B cell (primary cell): ENCODE measurements around the gene SEL1L. TPM values are rescaled to one million over a fixed set of nuclear protein-coding genes. Genes with fewer than 3 reads are reported as not detected.
A peak's percentile ranks its signal among the peaks of the same experiment; 100 is the strongest.

Experiments
- ATAC-seq: fragments of 200-7000 bp; cut with Tn5 transposase; one replicate; pipeline ENCODE4 v1.10.0; 2021; ENCODE audit warnings: low read depth, mild to moderate bottlenecking, moderate number of reproducible peaks, moderate library complexity
- CTCF ChIA-PET: fragments of 350-600 bp; sonication (Branson Sonifier 250); formaldehyde crosslinking; loops from one replicate; lab custom pipeline; 2021; ENCODE audit warnings: antibody characterized with exemption, inconsistent platforms; lab: Charles Lee
- POLR2A ChIA-PET: fragments of 350-600 bp; sonication (Branson Sonifier 250); formaldehyde crosslinking; loops from one replicate; lab custom pipeline; 2021; ENCODE audit warnings: antibody characterized with exemption; lab: Charles Lee
- DNase-seq: peaks from one replicate; pipeline ENCODE4 v3.0.0; 2013
- H2AFZ ChIP-seq: 2 replicates; pipeline ENCODE4 v1.6.1; 2012; ENCODE audit warnings: mild to moderate bottlenecking, low read depth, low read length; ENCODE audit not compliant: insufficient read depth, poor library complexity, severe bottlenecking
- H3K27ac ChIP-seq, 2 donors: 1 replicate in 1 of 2; 2 replicates in 1 of 2; pipeline ENCODE4 v1.5.1; 2012 to 2013; ENCODE audit warnings: low read length in 2 of 2, mild to moderate bottlenecking in 2 of 2, moderate library complexity in 1 of 2
- H3K27me3 ChIP-seq, 4 experiments: fragments of 200-600 bp in 1 of 4; sonication (generic) in 1 of 4; replicated peaks in 1 of 4; 1 replicate in 2 of 4; 2 replicates in 2 of 4; pipeline versions ENCODE4 v1.6.1 to v1.7.0; 2013 to 2016; ENCODE audit warnings: low read length in 3 of 4, mild to moderate bottlenecking in 2 of 4, mixed read lengths in 1 of 4, moderate library complexity in 1 of 4; ENCODE audit not compliant: insufficient read depth in 4 of 4, control insufficient read depth in 3 of 4; ENCODE audit errors: control extremely low read depth in 1 of 4
- H3K36me3 ChIP-seq, 2 experiments: replicated peaks in 1 of 2; 1 replicate in 1 of 2; 2 replicates in 1 of 2; pipeline versions ENCODE4 v1.6.1 to v1.7.1; 2013; ENCODE audit warnings: low read length in 1 of 2; ENCODE audit not compliant: insufficient read depth in 2 of 2, control insufficient read depth in 1 of 2; ENCODE audit errors: control extremely low read depth in 1 of 2, extremely low read depth in 1 of 2
- H3K4me1 ChIP-seq, 2 donors: fragments of 200-600 bp in 1 of 2; sonication (generic) in 1 of 2; 1 replicate in 1 of 2; 2 replicates in 1 of 2; pipeline versions ENCODE4 v1.5.1 to v1.6.1; 2013 to 2017; ENCODE audit warnings: low read length in 2 of 2; ENCODE audit not compliant: control insufficient read depth in 2 of 2, insufficient read depth in 2 of 2
- H3K4me2 ChIP-seq: replicated peaks from 2 replicates; pipeline ENCODE3; 2012; ENCODE audit warnings: mild to moderate bottlenecking, low read depth, low read length; ENCODE audit not compliant: poor library complexity, severe bottlenecking
- H3K4me3 ChIP-seq, 5 experiments: fragments of 200-600 bp in 1 of 5; sonication (generic) in 1 of 5; 1 replicate in 3 of 5; 2 replicates in 2 of 5; pipeline versions ENCODE4 v1.5.1 to v1.7.0; 2011 to 2016; ENCODE audit warnings: low read length in 4 of 5, mild to moderate bottlenecking in 4 of 5, low read depth in 2 of 5, control low read depth in 1 of 5, moderate library complexity in 1 of 5; ENCODE audit not compliant: insufficient read depth in 1 of 5; ENCODE audit errors: control extremely low read depth in 1 of 5, extremely low read depth in 1 of 5
- H3K79me2 ChIP-seq: fragments of 200-600 bp; sonication (generic); one replicate; pipeline ENCODE4 v1.6.0; 2016; ENCODE audit warnings: low read length; ENCODE audit not compliant: control insufficient read depth, insufficient read depth
- H3K9ac ChIP-seq: fragments of 200-600 bp; sonication (generic); 2 replicates; pipeline ENCODE4 v1.6.1; 2017; ENCODE audit warnings: mild to moderate bottlenecking, low read length, moderate library complexity
- H3K9me3 ChIP-seq, 3 donors: one replicate each; pipeline versions ENCODE4 v1.6.1 to v1.7.1; 2013; ENCODE audit warnings: low read length in 2 of 3; ENCODE audit not compliant: control insufficient read depth in 2 of 3, insufficient read depth in 1 of 3; ENCODE audit errors: control extremely low read depth in 1 of 3
- H4K20me1 ChIP-seq: 2 replicates; pipeline ENCODE4 v1.6.0; 2012; ENCODE audit warnings: mild to moderate bottlenecking, low read length; ENCODE audit not compliant: insufficient read depth, control insufficient read depth, poor library complexity, severe bottlenecking
- H3K27ac Mint-ChIP-seq: one replicate; pipeline ENCODE4 v1.8.0; 2021; ENCODE audit warnings: mixed read lengths
- H3K27me3 Mint-ChIP-seq: one replicate; pipeline ENCODE4 v1.8.0; 2021; ENCODE audit warnings: mixed read lengths
- H3K4me1 Mint-ChIP-seq: one replicate; pipeline ENCODE4 v1.8.0; 2021; ENCODE audit warnings: mixed read lengths
- H3K4me3 Mint-ChIP-seq: one replicate; pipeline ENCODE4 v1.8.0; 2021; ENCODE audit warnings: mixed read lengths
- H3K9me3 Mint-ChIP-seq: one replicate; pipeline ENCODE4 v1.8.0; 2022; ENCODE audit warnings: mixed read lengths; ENCODE audit not compliant: insufficient read depth
- EZH2 ChIP-seq: IDR thresholded peaks from 2 replicates; pipeline ENCODE4 v1.6.1; 2012; ENCODE audit warnings: borderline replicate concordance, low read depth, mild to moderate bottlenecking, moderate library complexity, low read length; ENCODE audit not compliant: insufficient read depth, poor library complexity, severe bottlenecking
- WGBS: methylation state at CpG from one replicate; pipeline ENCODE4 v1.1.5; 2013; ENCODE audit warnings: missing lambda C conversion rate; ENCODE audit not compliant: insufficient coverage; 5-methylcytosine and 5-hydroxymethylcytosine counted together
- intact Hi-C: fragments of 100-400 bp; cut with micrococcal nuclease; formaldehyde crosslinking; loops from one replicate; pipeline ENCODE4 v1.10.0; 2022
- polyA plus RNA-seq: library from polyadenylated mRNA; depleted of rRNA; stranded (reverse); fragments of >200 nt; gene quantifications from 2 replicates; pipeline ENCODE4 v1.2.3, GENCODE V29; 2012
- total RNA-seq, 2 donors: library from RNA; stranded (reverse); fragments of 120-200 nt in 1 of 2; gene quantifications; 1 replicate in 1 of 2; 2 replicates in 1 of 2; pipeline versions ENCODE4 v1.2.3 to v1.2.4, GENCODE V29; 2013 to 2022
- TF ChIP-seq, protein P1 (sequence below): fragments of 200-600 bp; IDR thresholded peaks from one replicate; pipeline ENCODE4 v1.8.0; 2022; ENCODE audit warnings: antibody characterized with exemption, mild to moderate bottlenecking

The SEL1L gene
- total and polyA plus RNA-seq, 2 donors (not counting 1 experiment from before 2014, with no cell fraction given): 7.3 to 50.0 TPM

DNA sequence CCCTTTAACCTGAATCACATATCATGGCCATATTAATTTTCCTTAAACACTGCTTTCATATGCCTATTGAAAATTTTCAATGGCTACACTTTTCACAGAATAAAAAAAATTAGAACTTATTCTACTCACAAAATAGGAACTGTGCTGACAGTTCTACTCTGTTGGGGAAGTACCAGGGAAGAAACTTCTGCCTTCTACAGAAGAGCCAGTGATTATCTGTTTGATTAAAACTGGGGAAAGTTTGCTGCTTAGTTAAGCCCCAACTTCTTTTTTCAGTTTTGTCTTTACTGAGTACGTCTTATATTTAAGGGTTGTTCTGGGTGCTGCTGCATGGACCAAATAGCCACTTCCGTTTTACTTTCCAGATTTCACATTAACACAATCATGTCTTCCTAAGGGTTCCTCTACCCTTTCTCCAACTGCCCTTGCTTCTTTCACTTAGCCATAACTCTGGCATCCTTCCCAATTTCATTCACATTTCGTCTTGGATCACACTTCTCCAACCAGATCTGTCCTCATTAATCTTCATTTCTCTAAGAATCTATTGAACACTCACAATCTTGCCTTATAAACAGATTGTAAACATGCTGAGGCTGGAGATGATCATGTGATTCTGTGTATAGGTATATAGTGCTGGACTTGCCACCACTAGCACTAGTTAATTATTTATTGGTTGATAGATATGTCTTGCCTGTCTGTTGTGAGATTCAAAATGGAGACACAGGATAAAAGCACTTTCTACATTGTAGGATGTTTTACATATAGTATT lies 1.9 kb upstream of the SEL1L start:
- Mint-ChIP-seq H3K9me3 (no peaks in the 10 kb centered on the region), H3K27ac (peak overlapping the region; percentile 47), H3K4me1 (peaks cover 40% of the 10 kb centered on the region), H3K27me3 (peaks cover 6% of the 10 kb centered on the region), H3K4me3 (peak overlapping the region; percentile 46)
- Histone ChIP-seq H4K20me1 (peaks cover 7% of the 10 kb centered on the region), H3K27ac (peak overlapping the region; percentile 11 to 50), H3K27me3 (peaks cover 0 to 4% (median 2%) of the 10 kb centered on the region in 4 experiments), H3K4me1 (peaks cover 29 to 32% of the 10 kb centered on the region in 2 donors), H3K9me3 (peaks cover 0 to 3% (median 0%) of the 10 kb centered on the region in 3 donors), H3K4me2 (peak overlapping the region; percentile 18), H3K36me3 (no peaks in the 10 kb centered on the region), H2AFZ (peak overlapping the region; percentile 53), H3K4me3 (no peak overlapping the region), H3K9ac (no peak overlapping the region), H3K79me2 (peaks cover 35% of the 10 kb centered on the region)
- no peak for TF ChIP-seq EZH2
- TF ChIP-seq, protein P1, sequence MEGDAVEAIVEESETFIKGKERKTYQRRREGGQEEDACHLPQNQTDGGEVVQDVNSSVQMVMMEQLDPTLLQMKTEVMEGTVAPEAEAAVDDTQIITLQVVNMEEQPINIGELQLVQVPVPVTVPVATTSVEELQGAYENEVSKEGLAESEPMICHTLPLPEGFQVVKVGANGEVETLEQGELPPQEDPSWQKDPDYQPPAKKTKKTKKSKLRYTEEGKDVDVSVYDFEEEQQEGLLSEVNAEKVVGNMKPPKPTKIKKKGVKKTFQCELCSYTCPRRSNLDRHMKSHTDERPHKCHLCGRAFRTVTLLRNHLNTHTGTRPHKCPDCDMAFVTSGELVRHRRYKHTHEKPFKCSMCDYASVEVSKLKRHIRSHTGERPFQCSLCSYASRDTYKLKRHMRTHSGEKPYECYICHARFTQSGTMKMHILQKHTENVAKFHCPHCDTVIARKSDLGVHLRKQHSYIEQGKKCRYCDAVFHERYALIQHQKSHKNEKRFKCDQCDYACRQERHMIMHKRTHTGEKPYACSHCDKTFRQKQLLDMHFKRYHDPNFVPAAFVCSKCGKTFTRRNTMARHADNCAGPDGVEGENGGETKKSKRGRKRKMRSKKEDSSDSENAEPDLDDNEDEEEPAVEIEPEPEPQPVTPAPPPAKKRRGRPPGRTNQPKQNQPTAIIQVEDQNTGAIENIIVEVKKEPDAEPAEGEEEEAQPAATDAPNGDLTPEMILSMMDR: no peak
- DNase-seq (peak; percentile 54), ATAC-seq (no peak)
- intact Hi-C loops: no loop called here
- 25% methylated on average over 1 of the region's 3 CpGs for WGBS
- POLR2A ChIA-PET: no interaction called here
- CTCF ChIA-PET: no interaction called here

DNA sequence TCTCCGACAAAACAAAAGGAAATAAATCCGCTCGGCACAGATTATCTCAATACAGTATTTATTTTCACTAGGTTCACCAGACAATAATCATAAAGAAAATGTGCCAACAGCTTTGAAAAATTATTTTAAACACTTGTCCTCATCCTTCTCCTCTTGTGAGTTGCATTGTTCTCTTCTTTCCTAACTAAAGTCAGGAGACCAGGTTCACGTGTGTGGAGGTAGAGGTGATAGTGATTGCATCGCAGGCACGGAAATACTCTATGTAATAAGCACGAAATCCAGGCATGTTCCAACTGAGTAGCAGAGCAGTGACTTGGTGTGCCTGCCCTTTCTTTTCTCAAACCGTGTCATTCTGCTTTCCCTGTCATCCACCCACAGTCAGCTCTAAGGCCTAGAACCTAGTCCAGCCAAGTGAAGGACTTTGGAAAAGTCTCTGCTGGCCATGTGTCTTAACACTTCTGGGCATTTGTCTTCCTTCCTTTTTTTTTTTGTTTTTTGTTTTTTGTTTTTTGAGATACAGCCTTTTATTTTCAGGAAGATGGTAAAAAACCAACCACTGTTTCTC lies 939 bp upstream of the SEL1L start:
- ChIA-PET CTCF (no interaction called here), POLR2A (no interaction called here)
- Histone ChIP-seq H3K27ac (peak overlapping the region in 1 of 2 donors; percentile 50), H3K36me3 (no peaks in the 10 kb centered on the region), H3K9ac (no peak overlapping the region), H3K79me2 (peaks cover 43% of the 10 kb centered on the region), H3K4me1 (peaks cover 31 to 32% of the 10 kb centered on the region in 2 donors), H3K27me3 (peaks cover 0 to under 1% (median 0%) of the 10 kb centered on the region in 4 experiments), H3K9me3 (peaks cover 0 to 3% (median 0%) of the 10 kb centered on the region in 3 donors), H3K4me3 (peak overlapping the region in 1 of 5 experiments; percentile 40), H2AFZ (peak overlapping the region; percentile 53), H3K4me2 (peak overlapping the region; percentile 90), H4K20me1 (peaks cover 7% of the 10 kb centered on the region)
- intact Hi-C loops: loop anchor here (1.0 kb wide), 1 partner anchor 60 kb away; no protein-coding TSS in a partner anchor
- no peak for ATAC-seq
- peak; percentile 9 for DNase-seq
- Mint-ChIP-seq H3K27me3 (peaks cover 2% of the 10 kb centered on the region), H3K9me3 (no peaks in the 10 kb centered on the region), H3K27ac (peak overlapping the region; percentile 63), H3K4me3 (peak overlapping the region; percentile 46), H3K4me1 (peaks cover 48% of the 10 kb centered on the region)
- WGBS: 92% methylated on average over 3 of the region's 8 CpGs
- TF ChIP-seq EZH2: no peak
- TF ChIP-seq, protein P1: no peak
